NT2/D1 (cell line): ENCODE results near the gene SLC9A1.

Source experiments
- YY1 ChIP-seq: IDR thresholded peaks from 2 replicates; pipeline ENCODE4 v1.6.1; 2011; ENCODE audit not compliant: insufficient read length, insufficient read depth
- ZNF274 ChIP-seq: IDR thresholded peaks from 2 replicates; pipeline ENCODE4 v1.6.1; 2011; ENCODE audit warnings: mild to moderate bottlenecking, low read depth, low read length

- TF ChIP-seq YY1 (no peak), ZNF274 (no peak)
Observed at GRCh38 chr1:27118440-27118689, 36.6 kb downstream of the SLC9A1 start.
